22Rv1 (cell line): ENCODE results near the gene CDKAL1.

ENCODE experiments used
- H3K27ac ChIP-seq: fragments of 450-650 bp; 2 replicates; pipeline ENCODE4 v1.5.1; 2017
- ZFX ChIP-seq: fragments of 450-650 bp; IDR thresholded peaks from 2 replicates; pipeline ENCODE4 v1.6.1; 2017; ENCODE audit warnings: antibody characterized with exemption, borderline replicate concordance
- TF ChIP-seq, protein P1 (sequence below): fragments of 450-650 bp; IDR thresholded peaks from 2 replicates; pipeline ENCODE4 v1.5.1; 2017; ENCODE audit warnings: mild to moderate bottlenecking

Gene CDKAL1

DNA sequence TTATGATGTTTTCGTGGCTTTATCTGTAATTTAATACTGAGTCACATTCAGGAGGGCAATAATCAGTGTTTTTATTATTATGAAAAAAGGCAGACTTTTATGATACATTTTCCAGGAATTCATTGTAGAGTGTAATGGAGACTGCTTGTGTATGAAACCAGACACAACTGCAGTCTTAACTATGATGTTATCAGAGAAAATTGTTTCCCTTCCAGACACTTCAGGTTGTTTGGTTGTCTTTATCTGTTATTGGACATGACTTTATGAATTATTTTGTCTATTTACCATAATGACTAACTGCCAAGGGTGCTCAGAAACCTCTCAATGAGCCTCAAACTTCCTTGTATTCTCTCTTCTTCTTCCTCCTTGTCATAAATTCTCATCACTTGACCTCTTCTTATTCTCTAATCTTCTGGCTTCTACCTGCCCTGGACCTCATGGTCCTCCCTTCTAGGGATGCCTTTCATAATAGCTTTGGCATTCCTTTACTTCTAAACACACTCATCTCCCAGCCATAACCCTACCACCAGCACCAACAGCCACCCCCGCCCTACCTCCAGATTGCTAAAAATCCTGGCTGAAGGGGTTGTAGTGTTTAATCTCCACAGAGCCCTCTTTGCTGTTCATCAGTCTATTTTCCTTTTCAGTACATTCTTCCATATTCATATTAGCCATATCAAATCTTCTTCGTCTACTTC lies 492.5 kb downstream of the CDKAL1 start:
- no peak overlapping the region for H3K27ac ChIP-seq
- TF ChIP-seq, protein P1, sequence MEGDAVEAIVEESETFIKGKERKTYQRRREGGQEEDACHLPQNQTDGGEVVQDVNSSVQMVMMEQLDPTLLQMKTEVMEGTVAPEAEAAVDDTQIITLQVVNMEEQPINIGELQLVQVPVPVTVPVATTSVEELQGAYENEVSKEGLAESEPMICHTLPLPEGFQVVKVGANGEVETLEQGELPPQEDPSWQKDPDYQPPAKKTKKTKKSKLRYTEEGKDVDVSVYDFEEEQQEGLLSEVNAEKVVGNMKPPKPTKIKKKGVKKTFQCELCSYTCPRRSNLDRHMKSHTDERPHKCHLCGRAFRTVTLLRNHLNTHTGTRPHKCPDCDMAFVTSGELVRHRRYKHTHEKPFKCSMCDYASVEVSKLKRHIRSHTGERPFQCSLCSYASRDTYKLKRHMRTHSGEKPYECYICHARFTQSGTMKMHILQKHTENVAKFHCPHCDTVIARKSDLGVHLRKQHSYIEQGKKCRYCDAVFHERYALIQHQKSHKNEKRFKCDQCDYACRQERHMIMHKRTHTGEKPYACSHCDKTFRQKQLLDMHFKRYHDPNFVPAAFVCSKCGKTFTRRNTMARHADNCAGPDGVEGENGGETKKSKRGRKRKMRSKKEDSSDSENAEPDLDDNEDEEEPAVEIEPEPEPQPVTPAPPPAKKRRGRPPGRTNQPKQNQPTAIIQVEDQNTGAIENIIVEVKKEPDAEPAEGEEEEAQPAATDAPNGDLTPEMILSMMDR: no peak
- TF ChIP-seq ZFX: no peak

DNA sequence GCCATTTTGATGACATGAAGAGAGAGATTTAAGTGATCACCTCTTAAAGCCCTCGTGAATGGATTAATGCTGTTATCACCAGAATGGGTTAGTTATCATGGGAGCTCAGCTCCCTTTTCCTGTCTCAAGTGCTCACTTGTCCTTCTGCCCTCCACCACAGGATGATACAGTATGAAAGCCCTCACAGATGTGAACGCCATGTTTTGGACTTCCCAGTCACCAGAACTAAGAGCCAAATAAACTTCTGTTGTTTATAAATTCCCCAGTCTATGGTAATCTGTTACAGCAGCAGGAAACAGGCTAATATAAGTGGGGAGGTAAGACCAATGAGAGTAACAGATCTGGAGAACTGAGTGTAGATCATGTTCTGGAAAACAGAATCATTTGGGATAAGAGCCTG lies 493.2 kb downstream of the CDKAL1 start:
- no peak overlapping the region for H3K27ac ChIP-seq
- no peak for TF ChIP-seq ZFX
- TF ChIP-seq, protein P1: no peak

DNA sequence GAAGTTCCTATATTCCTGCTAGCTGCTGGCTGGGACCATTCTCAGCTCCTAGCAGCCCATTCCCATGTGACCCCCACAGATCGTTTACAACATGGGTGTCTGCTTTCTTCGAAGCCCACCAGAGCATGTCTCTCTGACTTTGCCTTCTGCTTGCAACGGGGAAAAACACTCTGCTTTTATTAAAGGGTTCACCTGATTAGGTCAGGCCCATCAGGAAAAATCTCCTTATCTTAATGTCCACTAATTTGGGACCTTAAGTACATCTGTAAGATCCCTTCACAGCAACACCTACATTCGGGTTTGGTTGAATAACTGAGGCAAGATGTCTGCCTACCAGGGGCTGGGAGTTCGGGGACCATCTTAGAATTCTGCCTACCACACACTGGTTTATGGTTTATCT lies 496.9 kb downstream of the CDKAL1 start:
- TF ChIP-seq, protein P1: no peak
- TF ChIP-seq ZFX: no peak
- no peak overlapping the region for H3K27ac ChIP-seq

DNA sequence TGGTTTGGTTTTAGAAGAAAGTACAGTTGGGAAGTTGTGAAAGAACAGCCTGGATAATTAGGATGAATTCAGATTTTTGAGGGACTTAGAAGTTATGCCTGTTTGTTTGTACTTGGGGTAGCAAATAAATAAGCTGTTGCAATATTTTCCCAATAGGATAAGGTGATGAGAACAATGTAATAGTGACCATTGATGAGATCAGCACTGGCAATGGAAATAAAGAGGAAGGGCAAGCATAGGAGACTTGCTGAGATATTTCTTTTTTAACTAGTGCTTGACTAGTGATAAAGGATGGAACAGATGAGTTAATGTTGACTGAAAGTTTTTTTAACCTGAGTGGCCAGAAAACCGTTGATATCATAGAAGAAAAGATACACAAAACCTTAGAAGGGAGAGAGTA lies 498.8 kb downstream of the CDKAL1 start:
- no peak overlapping the region for H3K27ac ChIP-seq
- TF ChIP-seq, protein P1: no peak
- TF ChIP-seq ZFX: no peak

DNA sequence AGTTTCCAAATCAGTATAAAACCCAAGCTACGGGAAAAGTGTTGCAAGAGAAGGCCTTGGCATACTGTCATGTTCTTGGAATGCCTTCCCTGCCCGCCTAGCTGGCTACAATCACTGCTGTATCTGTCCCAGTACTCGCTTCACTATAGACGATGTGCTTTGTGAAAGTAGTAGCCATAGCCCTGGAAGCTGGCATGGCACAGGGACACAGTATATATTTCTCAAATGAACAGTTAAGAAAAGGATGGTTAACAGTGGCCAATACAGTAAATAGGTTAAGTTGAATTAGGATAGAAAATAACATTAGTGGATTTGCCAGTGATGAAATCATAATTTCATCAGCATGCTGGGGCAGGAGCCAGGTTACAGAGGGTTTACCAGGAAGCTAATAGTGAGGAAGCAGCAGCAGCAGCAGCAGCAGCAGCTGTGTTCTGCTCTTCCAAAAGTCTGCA lies 499.3 kb downstream of the CDKAL1 start:
- no peak overlapping the region for H3K27ac ChIP-seq
- TF ChIP-seq ZFX: no peak
- TF ChIP-seq, protein P1: no peak

DNA sequence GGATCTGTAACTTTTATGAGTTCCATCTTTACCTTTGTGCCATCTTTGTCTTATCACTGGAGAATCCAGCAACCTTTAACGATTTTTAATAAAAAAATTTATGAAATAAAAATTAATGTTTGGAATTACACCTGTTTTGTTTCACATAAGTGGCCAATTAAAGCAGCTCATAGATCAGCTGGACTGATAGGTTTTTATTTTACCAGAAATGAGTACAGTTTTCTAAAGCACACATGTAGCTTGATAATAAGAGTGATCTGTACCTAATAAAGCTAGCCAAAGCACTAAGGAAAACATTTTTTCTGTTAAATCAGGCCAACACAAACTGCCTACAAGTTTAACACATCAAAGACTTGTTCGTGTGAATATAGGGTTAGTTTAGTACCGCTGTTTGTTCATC lies 500.1 kb downstream of the CDKAL1 start:
- TF ChIP-seq ZFX: no peak
- TF ChIP-seq, protein P1: no peak
- H3K27ac ChIP-seq: no peak overlapping the region

DNA sequence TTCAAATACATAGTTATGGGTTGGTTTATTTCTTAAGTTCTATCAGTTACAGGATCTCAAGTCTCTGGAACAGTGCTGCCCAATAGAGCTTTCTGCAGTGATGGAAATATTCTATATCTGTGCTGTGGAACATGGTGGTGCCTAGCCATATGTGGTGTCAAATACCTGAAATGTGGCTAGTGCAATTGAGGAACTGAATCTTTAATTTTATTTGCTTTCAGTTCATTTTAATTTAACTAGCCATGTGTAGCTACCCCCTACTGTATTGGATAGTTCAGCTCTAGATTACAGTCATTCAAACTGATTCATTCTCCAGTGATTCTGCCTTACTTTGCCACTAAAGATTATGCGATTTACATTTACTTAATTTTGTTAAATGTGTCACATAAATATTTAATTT lies 503.2 kb downstream of the CDKAL1 start:
- no peak overlapping the region for H3K27ac ChIP-seq
- TF ChIP-seq ZFX: no peak
- TF ChIP-seq, protein P1: no peak
